Activated naive CD8-positive, alpha-beta T cell treated with anti-CD3 and anti-CD28 coated beads, Interleukin-2, amount 50 U/mL, for 24 hours (primary cell): ENCODE results near the gene COQ9.

ENCODE experiments used
- ATAC-seq: fragments of 150-1000 bp; cut with Tn5 transposase; one replicate; pipeline ENCODE4 v1.10.0; 2021
- DNase-seq: peaks from one replicate; pipeline ENCODE4 v3.0.0; 2021
- H3K27ac Mint-ChIP-seq: one replicate; pipeline ENCODE4 v1.8.0; 2021; ENCODE audit warnings: mild to moderate bottlenecking, mixed read lengths
- H3K27me3 Mint-ChIP-seq: one replicate; pipeline ENCODE4 v1.8.0; 2021; ENCODE audit warnings: mixed read lengths
- H3K36me3 Mint-ChIP-seq: one replicate; pipeline ENCODE4 v1.8.0; 2021; ENCODE audit warnings: low read depth, mixed read lengths
- H3K4me1 Mint-ChIP-seq: one replicate; pipeline ENCODE4 v1.8.0; 2021; ENCODE audit warnings: mixed read lengths
- H3K4me3 Mint-ChIP-seq: one replicate; pipeline ENCODE4 v1.8.0; 2021; ENCODE audit warnings: mild to moderate bottlenecking, moderate library complexity, mixed read lengths
- H3K9me3 Mint-ChIP-seq: one replicate; pipeline ENCODE4 v1.8.0; 2021; ENCODE audit warnings: mixed read lengths

Gene COQ9

GRCh38 chr16:57502048-57502775 lies 54.9 kb downstream of the COQ9 start:
- no peaks in the 10 kb centered on the region for H3K9me3 Mint-ChIP-seq
- no peak overlapping the region for H3K27ac Mint-ChIP-seq
- H3K4me3 Mint-ChIP-seq = no peak overlapping the region
- H3K27me3 Mint-ChIP-seq = no peaks in the 10 kb centered on the region
- ATAC-seq = no peak
- H3K36me3 Mint-ChIP-seq = no peaks in the 10 kb centered on the region
- DNase-seq = no peak
- H3K4me1 Mint-ChIP-seq = no peaks in the 10 kb centered on the region

- DNase-seq (no peak), ATAC-seq (no peak)
- Mint-ChIP-seq H3K27me3 (no peaks in the 10 kb centered on the region), H3K27ac (no peak overlapping the region), H3K4me3 (no peak overlapping the region), H3K36me3 (no peaks in the 10 kb centered on the region), H3K4me1 (no peaks in the 10 kb centered on the region), H3K9me3 (no peaks in the 10 kb centered on the region)
Observed at GRCh38 chr16:57503366-57503765, 56.1 kb downstream of the COQ9 start.

GRCh38 chr16:57504001-57504400 lies 56.7 kb downstream of the COQ9 start:
- Mint-ChIP-seq H3K9me3 (no peaks in the 10 kb centered on the region), H3K27me3 (no peaks in the 10 kb centered on the region), H3K36me3 (no peaks in the 10 kb centered on the region), H3K27ac (no peak overlapping the region), H3K4me1 (no peaks in the 10 kb centered on the region), H3K4me3 (no peak overlapping the region)
- DNase-seq (no peak), ATAC-seq (no peak)

- H3K36me3 Mint-ChIP-seq = no peaks in the 10 kb centered on the region
- ATAC-seq (no peak), DNase-seq (no peak)
- no peaks in the 10 kb centered on the region for H3K4me1 Mint-ChIP-seq
- H3K9me3 Mint-ChIP-seq = no peaks in the 10 kb centered on the region
- H3K27me3 Mint-ChIP-seq = no peaks in the 10 kb centered on the region
- no peak overlapping the region for H3K27ac Mint-ChIP-seq
- no peak overlapping the region for H3K4me3 Mint-ChIP-seq
Observed at GRCh38 chr16:57504491-57504890, 57.2 kb downstream of the COQ9 start.

GRCh38 chr16:57505169-57505568 lies 57.9 kb downstream of the COQ9 start:
- no peak for ATAC-seq
- H3K4me3 Mint-ChIP-seq = no peak overlapping the region
- H3K27me3 Mint-ChIP-seq = no peaks in the 10 kb centered on the region
- H3K4me1 Mint-ChIP-seq = no peaks in the 10 kb centered on the region
- H3K9me3 Mint-ChIP-seq = no peaks in the 10 kb centered on the region
- no peak for DNase-seq
- no peaks in the 10 kb centered on the region for H3K36me3 Mint-ChIP-seq
- no peak overlapping the region for H3K27ac Mint-ChIP-seq

- Mint-ChIP-seq H3K4me1 (no peaks in the 10 kb centered on the region), H3K4me3 (no peak overlapping the region), H3K36me3 (no peaks in the 10 kb centered on the region), H3K9me3 (no peaks in the 10 kb centered on the region), H3K27ac (no peak overlapping the region), H3K27me3 (no peaks in the 10 kb centered on the region)
- DNase-seq (no peak), ATAC-seq (no peak)
Observed at GRCh38 chr16:57507136-57508034, 60.1 kb downstream of the COQ9 start.

GRCh38 chr16:57508035-57508425 lies 60.8 kb downstream of the COQ9 start:
- Mint-ChIP-seq H3K4me1 (no peaks in the 10 kb centered on the region), H3K27me3 (no peaks in the 10 kb centered on the region), H3K4me3 (no peak overlapping the region), H3K36me3 (no peaks in the 10 kb centered on the region), H3K9me3 (no peaks in the 10 kb centered on the region), H3K27ac (no peak overlapping the region)
- DNase-seq = no peak
- ATAC-seq = no peak

- ATAC-seq = no peak
- H3K9me3 Mint-ChIP-seq = no peaks in the 10 kb centered on the region
- H3K27me3 Mint-ChIP-seq = no peaks in the 10 kb centered on the region
- DNase-seq = no peak
- H3K4me3 Mint-ChIP-seq = no peak overlapping the region
- H3K4me1 Mint-ChIP-seq = no peaks in the 10 kb centered on the region
- H3K36me3 Mint-ChIP-seq = no peaks in the 10 kb centered on the region
- no peak overlapping the region for H3K27ac Mint-ChIP-seq
Observed at GRCh38 chr16:57509231-57509923, 62.1 kb downstream of the COQ9 start.

- no peaks in the 10 kb centered on the region for H3K27me3 Mint-ChIP-seq
- no peak overlapping the region for H3K27ac Mint-ChIP-seq
- H3K36me3 Mint-ChIP-seq = no peaks in the 10 kb centered on the region
- no peak for ATAC-seq
- no peak overlapping the region for H3K4me3 Mint-ChIP-seq
- no peaks in the 10 kb centered on the region for H3K9me3 Mint-ChIP-seq
- no peaks in the 10 kb centered on the region for H3K4me1 Mint-ChIP-seq
- no peak for DNase-seq
Observed at GRCh38 chr16:57510016-57510871, 63.0 kb downstream of the COQ9 start.
